ENCODE data around the gene MT1G. TPM values are rescaled to one million over a fixed set of nuclear protein-coding genes. Genes with fewer than 3 reads are reported as not detected.

MT1G gene
- total RNA-seq, 1 experiment from 2014 or later = not detected

GRCh38 chr16:56715126-56715525 lies 47.3 kb upstream of the MT1G start:
- TF ChIP-seq EZH2phosphoT487 (IDR thresholded peaks at IDR 0.05; ENCODE audit: borderline replicate concordance, low read length) (no peak), CTCF (conservative IDR thresholded peaks at IDR 0.05; ENCODE audit: low read depth, low read length) (no peak), EZH2 (IDR thresholded peaks at IDR 0.05; ENCODE audit: low read length, unreplicated experiment) (no peak)
- H3K27ac ChIP-seq (ENCODE audit: low read length) = no peak overlapping the region
- H4K20me1 ChIP-seq (ENCODE audit: low read length) = no peaks in the 10 kb centered on the region
- no peaks in the 10 kb centered on the region for H3F3A ChIP-seq (ENCODE audit: low read length, unreplicated experiment)
- ChIA-PET CTCF (no interaction called here), POLR2A (ENCODE audit: unreplicated experiment) (no interaction called here)
- H3K9ac ChIP-seq (ENCODE audit: low read length) = no peak overlapping the region
- H3K9me3 ChIP-seq (ENCODE audit: low read length) = no peaks in the 10 kb centered on the region
- no peaks in the 10 kb centered on the region for H3K36me3 ChIP-seq (ENCODE audit: low read depth, low read length)
- ATAC-seq (no peak), DNase-seq (no peak)
- H3K27me3 ChIP-seq (ENCODE audit: low read length) = no peaks in the 10 kb centered on the region
- no peak overlapping the region for H2AFZ ChIP-seq (ENCODE audit: low read length)
- BruUV-seq (replicated peaks) = no TSS peak
- no peaks in the 10 kb centered on the region for H3K79me2 ChIP-seq (ENCODE audit: low read length)
- no peaks in the 10 kb centered on the region for H3K4me1 ChIP-seq (ENCODE audit: insufficient read depth, low read length)
- no peak overlapping the region for H3K4me2 ChIP-seq (ENCODE audit: low read length)
- intact Hi-C loops (cut with micrococcal nuclease) = no loop called here
- no peak overlapping the region for H3K4me3 ChIP-seq (ENCODE audit: low read length)
- H3K9me2 ChIP-seq (replicated peaks; ENCODE audit: low read length) = no peaks in the 10 kb centered on the region

DNA sequence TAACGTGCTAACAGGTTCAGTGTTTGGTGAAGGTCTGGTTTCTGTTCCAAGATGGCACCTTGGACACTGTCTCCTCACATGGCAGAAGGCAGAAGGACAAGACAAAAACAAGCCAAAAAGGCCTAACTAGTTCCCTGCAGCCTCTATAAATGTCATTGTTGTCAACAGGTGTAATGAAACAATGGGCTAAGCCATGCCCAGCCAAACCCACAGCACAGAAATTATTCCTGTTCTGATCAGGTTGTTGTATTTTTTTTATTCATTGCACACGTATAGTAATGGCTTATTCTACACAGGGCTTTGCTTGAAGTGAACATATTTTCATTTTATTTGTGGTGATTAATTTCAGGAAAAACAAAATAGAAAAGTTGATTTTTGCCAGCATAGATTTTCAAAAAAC lies 45.9 kb upstream of the MT1G start:
- TF ChIP-seq EZH2 (IDR thresholded peaks at IDR 0.05; ENCODE audit: low read length, unreplicated experiment) (no peak), CTCF (conservative IDR thresholded peaks at IDR 0.05; ENCODE audit: low read depth, low read length) (no peak), EZH2phosphoT487 (IDR thresholded peaks at IDR 0.05; ENCODE audit: borderline replicate concordance, low read length) (no peak)
- ATAC-seq (no peak), DNase-seq (no peak)
- Histone ChIP-seq H3K27ac (ENCODE audit: low read length) (no peak overlapping the region), H3K27me3 (ENCODE audit: low read length) (no peaks in the 10 kb centered on the region), H3K4me1 (ENCODE audit: insufficient read depth, low read length) (no peaks in the 10 kb centered on the region), H3K4me2 (ENCODE audit: low read length) (no peak overlapping the region), H4K20me1 (ENCODE audit: low read length) (no peaks in the 10 kb centered on the region), H2AFZ (ENCODE audit: low read length) (no peak overlapping the region), H3K79me2 (ENCODE audit: low read length) (no peaks in the 10 kb centered on the region), H3K9me3 (ENCODE audit: low read length) (no peaks in the 10 kb centered on the region), H3K4me3 (ENCODE audit: low read length) (no peak overlapping the region), H3K9ac (ENCODE audit: low read length) (no peak overlapping the region), H3F3A (ENCODE audit: low read length, unreplicated experiment) (no peaks in the 10 kb centered on the region), H3K36me3 (ENCODE audit: low read depth, low read length) (no peaks in the 10 kb centered on the region), H3K9me2 (replicated peaks; ENCODE audit: low read length) (no peaks in the 10 kb centered on the region)
- ChIA-PET CTCF (no interaction called here), POLR2A (ENCODE audit: unreplicated experiment) (no interaction called here)
- intact Hi-C loops (cut with micrococcal nuclease) = no loop called here
- BruUV-seq (replicated peaks) = no TSS peak

- no peaks in the 10 kb centered on the region for H3K4me1 ChIP-seq (ENCODE audit: insufficient read depth, low read length)
- TF ChIP-seq EZH2 (IDR thresholded peaks at IDR 0.05; ENCODE audit: low read length, unreplicated experiment) (no peak), EZH2phosphoT487 (IDR thresholded peaks at IDR 0.05; ENCODE audit: borderline replicate concordance, low read length) (no peak)
- H4K20me1 ChIP-seq (ENCODE audit: low read length) = no peaks in the 10 kb centered on the region
- ChIA-PET POLR2A (ENCODE audit: unreplicated experiment) (no interaction called here), CTCF (interaction anchor here (0.6 kb wide), 1 partner anchor 90 kb away, joined by 4 read pairs; no protein-coding TSS in a partner anchor)
- DNase-seq (no peak), ATAC-seq (no peak)
- H3F3A ChIP-seq (ENCODE audit: low read length, unreplicated experiment) = no peaks in the 10 kb centered on the region
- no peak overlapping the region for H3K4me3 ChIP-seq (ENCODE audit: low read length)
- no peaks in the 10 kb centered on the region for H3K9me3 ChIP-seq (ENCODE audit: low read length)
- intact Hi-C loops (cut with micrococcal nuclease) = no loop called here
- no peak overlapping the region for H3K9ac ChIP-seq (ENCODE audit: low read length)
- H2AFZ ChIP-seq (ENCODE audit: low read length) = no peak overlapping the region
- no peak overlapping the region for H3K4me2 ChIP-seq (ENCODE audit: low read length)
- H3K36me3 ChIP-seq (ENCODE audit: low read depth, low read length) = no peaks in the 10 kb centered on the region
- no peak overlapping the region for H3K27ac ChIP-seq (ENCODE audit: low read length)
- BruUV-seq (replicated peaks) = no TSS peak
- H3K79me2 ChIP-seq (ENCODE audit: low read length) = no peaks in the 10 kb centered on the region
- H3K9me2 ChIP-seq (replicated peaks; ENCODE audit: low read length) = no peaks in the 10 kb centered on the region
- H3K27me3 ChIP-seq (ENCODE audit: low read length) = no peaks in the 10 kb centered on the region
These were observed 44.0 kb upstream of the MT1G start for GRCh38 chr16:56711862-56712261.
